Stimulated activated CD4-positive, alpha-beta T cell treated with anti-CD3 and anti-CD28 coated beads, Interleukin-1b, Interleukin-23, amount 100 ng/mL, for 4 hours (primary cell): ENCODE measurements around the gene SMO.

Experiments
- DNase-seq, 2 donors: peaks; one replicate each; pipeline ENCODE4 v3.0.0-alpha.2; 2020; ENCODE audit warnings: low read depth in 2 of 2

Gene SMO

GRCh38 chr7:129188372-129188891, at the start of gene SMO:
SMO (plus strand) TSS chr7:129188633; CDS start chr7:129189152, 519 bp downstream.
- no peak for DNase-seq

DNA sequence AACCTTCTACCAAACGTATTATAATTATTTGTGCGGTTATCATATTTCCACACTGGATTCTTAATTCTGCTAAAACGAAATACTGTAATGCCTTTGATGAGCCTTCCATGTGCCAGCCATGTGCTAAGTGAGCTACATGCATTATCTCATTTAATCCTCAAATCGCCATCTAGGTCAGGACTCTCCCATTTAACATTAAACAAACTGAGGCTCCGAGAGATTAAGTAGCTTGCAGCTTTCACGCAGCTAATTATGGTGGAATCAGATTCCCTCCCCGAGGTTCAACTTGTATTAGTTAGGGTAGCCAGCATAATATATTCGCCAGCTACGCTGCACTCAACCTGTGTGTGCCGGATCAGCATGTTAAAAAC, 44.7 kb upstream of the SMO start:
- DNase-seq, result no peak

- peak; percentile 29 to 66 for DNase-seq
Measured at GRCh38 chr7:129144095-129144833, 44.2 kb upstream of the SMO start, which contains the start of gene TSPAN33. TSPAN33 (plus strand) TSS chr7:129144707; CDS start chr7:129144981, 274 bp downstream.

DNA sequence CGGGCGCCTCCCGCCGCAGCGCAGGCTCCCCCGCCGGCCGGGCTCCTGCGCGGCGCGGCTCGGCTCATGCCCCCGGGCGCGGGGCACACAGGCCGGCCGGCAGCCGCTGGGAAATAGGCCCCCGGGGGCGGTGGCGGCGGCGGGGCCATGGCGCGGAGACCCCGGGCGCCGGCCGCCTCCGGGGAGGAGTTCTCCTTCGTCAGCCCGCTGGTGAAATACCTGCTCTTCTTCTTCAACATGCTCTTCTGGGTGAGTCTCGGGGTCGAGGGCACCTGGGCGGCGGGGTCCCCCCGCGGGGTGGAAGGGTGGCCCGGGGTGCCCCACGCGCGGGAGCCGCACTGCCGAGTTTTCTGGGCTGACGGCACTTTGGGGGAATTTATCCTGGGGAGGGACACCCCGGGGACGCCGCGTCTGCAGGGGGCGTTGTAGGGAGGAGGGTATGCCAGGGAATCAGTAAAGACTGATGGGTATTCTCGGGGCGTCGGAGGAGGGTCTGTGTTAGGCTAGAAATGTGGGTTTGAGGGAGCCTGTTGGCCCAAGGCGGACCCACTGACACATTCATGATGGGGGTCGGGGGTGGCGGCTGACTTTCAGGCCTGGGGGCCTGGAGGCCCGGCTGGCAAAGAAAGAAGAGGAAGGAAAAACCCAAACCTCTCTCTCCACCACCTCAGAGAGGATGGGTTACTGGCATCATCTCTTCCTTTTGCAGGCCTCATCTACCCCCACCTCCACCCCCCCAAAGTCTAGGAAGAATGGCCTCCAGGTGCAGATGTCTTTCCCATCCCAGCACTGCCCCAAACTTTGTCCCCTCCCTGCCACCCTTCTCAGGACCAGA, 43.4 kb upstream of the SMO start:
- peak in 1 of 2 donors; percentile 26 for DNase-seq

DNA sequence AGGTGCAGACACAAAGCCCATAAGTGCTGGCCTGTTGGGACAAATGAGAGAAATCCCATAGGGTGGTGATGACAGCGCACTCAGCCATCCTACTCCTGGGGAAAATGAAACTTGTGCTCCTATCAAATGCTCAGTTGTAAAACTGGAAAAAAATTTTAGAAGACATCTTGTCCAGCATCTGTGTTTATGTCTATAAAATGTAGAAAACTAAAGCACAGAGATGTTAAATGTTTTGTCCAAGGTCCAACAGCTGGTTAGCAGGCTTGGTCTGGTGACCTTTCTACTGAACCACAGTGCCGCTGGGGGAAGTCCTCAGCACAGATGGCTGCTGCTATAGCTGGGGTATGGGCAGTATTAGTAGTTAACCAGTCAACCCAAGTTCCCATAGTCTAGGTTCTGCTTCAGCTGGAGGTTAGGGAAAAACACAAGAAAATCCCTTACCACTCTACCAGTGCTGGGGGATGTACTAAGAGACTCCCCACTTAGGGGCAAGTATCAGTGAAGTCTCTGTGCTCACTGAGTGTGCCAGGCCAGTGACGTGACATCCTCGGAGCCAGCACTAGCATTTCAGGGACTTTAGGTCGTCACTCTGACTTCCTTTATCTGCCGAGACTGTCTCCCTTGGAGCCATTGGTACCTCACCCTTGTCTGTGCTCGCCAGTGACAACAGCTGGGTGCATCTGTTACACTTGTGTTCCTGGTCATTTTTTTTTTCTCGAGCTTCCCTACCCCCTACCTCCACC, 42.0 kb upstream of the SMO start:
- DNase-seq, result no peak

GRCh38 chr7:129147731-129148130, 40.7 kb upstream of the SMO start:
- DNase-seq, result no peak

DNA sequence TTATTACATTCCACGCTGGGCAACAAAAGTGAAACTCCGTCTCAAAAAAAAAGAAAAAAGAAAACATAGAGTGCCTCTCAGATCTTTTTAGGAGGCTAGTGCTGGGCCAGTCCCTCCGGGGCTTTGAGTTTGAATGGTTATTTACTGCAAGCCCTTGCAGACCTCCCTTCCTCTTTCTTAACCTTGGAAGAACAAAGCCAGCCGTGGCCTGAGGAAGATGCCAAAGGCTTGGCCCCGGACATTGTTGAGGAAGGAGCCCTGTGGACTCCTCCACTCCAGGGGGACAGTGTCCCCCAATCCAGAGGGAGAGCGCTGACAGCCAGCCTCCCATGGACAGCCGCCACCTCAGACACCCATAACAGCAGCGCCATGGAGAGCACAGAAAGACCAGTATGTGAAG, 38.9 kb upstream of the SMO start:
- no peak for DNase-seq

GRCh38 chr7:129150199-129150996, 38.0 kb upstream of the SMO start:
- no peak for DNase-seq

GRCh38 chr7:129157651-129158050, 30.8 kb upstream of the SMO start:
- DNase-seq, result no peak

- DNase-seq, result no peak
Measured at GRCh38 chr7:129159539-129159938, 28.9 kb upstream of the SMO start.

DNA sequence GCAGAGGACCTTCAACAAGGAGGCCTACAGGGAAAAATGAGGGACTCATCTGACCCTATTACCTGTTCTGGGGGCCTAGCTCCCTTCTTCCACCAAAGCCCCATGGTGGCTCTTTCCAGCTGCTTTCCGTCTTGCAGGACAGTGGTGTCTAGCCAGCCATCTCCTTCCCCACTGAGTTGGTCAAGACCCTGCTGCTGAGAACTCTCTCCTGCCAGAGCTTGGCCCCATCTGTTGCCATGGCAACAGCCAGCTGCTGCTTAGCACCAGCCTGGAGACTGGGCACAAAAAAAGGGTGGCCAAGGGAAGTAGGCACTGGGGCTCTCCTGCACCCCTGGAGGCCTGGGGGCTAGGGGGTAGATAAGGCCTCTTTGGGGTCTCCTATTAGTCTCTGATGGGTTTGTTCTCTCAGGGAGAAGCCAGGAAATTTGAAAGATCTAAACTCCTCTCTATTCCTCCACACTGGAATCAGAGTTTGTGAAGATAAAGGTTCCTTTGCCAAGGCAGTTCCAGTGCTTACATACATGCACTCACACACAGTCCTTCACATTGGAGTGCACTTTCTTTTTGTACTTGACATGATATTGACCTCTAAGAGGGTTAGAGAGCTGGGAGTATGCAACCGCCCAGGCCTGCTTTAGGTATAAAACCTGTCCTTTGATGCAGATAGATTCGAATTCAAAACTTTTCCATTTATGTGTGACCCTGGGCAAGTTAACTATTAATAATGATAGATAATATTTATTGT, 28.1 kb upstream of the SMO start:
- DNase-seq, result no peak

DNA sequence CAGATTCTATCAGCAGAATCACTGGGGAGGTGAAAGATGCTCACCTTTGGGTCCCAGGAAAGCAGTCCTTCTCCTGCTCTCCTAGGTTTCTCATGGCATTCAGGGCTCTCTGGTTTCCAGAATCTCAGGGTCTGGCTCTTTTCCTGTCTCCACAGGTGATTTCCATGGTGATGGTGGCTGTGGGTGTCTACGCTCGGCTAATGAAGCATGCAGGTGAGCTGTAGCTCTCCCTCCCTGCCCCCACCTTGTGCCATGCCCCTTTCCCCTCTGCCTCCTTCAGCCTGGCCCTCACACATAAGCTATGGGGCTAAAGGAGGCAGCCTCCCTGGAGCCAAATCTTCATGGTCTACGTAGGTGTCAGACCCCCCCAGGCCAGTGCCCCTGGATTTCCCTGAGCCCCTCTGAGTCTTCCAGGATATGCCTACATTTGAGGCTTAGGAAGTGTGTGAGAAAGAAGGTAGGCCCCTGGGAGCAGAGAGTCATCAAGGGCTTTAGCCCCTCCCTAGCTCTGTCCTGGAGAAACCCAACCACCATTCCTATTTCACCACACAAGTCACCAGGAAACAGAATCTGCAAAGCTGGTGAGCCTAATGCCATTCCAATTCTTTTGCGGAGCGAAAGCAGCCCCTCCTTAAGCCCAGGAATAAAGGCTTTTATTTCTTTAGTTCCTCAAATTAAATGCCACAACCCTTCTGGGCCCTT, 26.8 kb upstream of the SMO start:
- DNase-seq, result no peak

GRCh38 chr7:129162732-129163131, 25.7 kb upstream of the SMO start:
- DNase-seq, result no peak

DNA sequence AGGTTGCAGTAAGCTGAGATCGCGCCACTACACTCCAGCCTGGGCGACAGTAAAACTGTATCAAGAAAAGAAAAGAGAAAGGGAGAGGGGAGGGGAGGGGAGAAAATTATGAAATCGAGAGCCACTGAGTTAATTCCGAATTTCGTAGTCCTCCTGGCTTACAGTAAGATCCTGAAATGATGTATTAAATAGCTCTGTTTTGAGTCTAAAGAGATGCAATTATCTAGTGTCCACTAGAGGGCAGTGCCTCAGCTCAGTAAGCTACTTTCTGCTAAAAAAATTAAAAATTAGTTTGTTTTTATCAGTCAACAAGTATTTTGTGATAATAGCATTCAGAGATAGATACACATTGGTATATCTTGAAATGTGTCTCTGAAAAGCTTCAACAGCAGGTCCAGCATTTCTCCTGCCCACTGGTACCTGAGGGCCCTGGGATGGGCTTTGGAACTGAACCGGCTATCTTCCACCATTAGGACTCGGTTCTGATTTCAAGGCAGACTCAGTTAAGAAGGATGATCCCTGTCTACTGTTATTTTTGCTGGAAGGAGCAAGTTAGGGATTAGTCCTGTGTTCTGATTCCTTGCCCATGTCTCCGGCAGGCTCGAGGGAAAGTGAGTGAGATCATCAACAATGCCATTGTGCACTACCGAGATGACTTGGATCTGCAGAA, 24.4 kb upstream of the SMO start:
- no peak for DNase-seq

- DNase-seq, result no peak
Measured at GRCh38 chr7:129166745-129167144, 21.7 kb upstream of the SMO start.

DNA sequence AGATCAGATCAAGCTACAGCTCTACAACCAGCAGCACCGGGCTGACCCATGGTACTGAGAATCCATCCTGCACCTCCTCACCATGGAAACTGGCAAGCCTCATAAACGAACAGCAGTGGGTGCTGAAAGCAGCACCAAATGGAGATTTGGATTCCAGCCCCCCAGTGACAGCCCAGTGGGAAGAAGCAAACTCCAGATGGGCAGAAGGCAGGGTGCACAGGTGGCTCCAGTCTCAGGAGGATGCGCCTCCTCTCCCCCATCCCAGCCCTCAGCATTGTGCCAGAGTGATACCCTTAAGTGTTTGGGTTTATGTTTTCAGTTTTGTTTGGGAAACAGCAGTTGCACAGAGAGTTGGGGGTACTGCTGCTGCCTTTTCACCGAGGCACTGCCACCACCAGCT, 20.6 kb upstream of the SMO start:
- DNase-seq, result no peak

- DNase-seq, result no peak
Measured at GRCh38 chr7:129168231-129169021, 20.0 kb upstream of the SMO start.

GRCh38 chr7:129169171-129169671, 19.2 kb upstream of the SMO start:
- peak in 1 of 2 donors; percentile 45 for DNase-seq
